DND-41 (cell line): Measurements from ENCODE around the gene GDPD4.

Source experiments
- ATAC-seq: fragments of 200-7000 bp; cut with Tn5 transposase; 3 replicates; pipeline ENCODE4 v1.9.1; 2021; ENCODE audit warnings: low read depth; ENCODE audit not compliant: insufficient read depth
- DNase-seq: peaks from one replicate; pipeline ENCODE4 v3.0.0-alpha.2; 2020
- H2AFZ ChIP-seq: 2 replicates; pipeline ENCODE4 v1.6.0; 2012; ENCODE audit warnings: low read depth, low read length
- H3K27ac ChIP-seq: 2 replicates; pipeline ENCODE4 v1.5.1; 2012; ENCODE audit warnings: low read length, inconsistent platforms
- H3K27me3 ChIP-seq: fragments of 200-600 bp; sonication (generic); 2 replicates; pipeline ENCODE4 v1.6.0; 2012; ENCODE audit warnings: low read length, mild to moderate bottlenecking, inconsistent platforms; ENCODE audit not compliant: insufficient read depth, poor library complexity
- H3K36me3 ChIP-seq: 2 replicates; pipeline ENCODE4 v1.5.1; 2012; ENCODE audit warnings: low read length, inconsistent platforms; ENCODE audit not compliant: insufficient read depth
- H3K4me1 ChIP-seq: 2 replicates; pipeline ENCODE4 v1.5.1; 2012; ENCODE audit warnings: mild to moderate bottlenecking, low read length; ENCODE audit not compliant: insufficient read depth
- H3K4me2 ChIP-seq: 2 replicates; pipeline ENCODE4 v1.6.0; 2012; ENCODE audit warnings: mild to moderate bottlenecking, moderate library complexity, low read length, inconsistent platforms; ENCODE audit not compliant: insufficient read depth
- H3K4me3 ChIP-seq, 2 experiments: fragments of 200-600 bp in 1 of 2; shearing (Covaris generic) in 1 of 2; 2 replicates each; pipeline ENCODE4 v1.5.1; 2012 to 2016; ENCODE audit warnings: inconsistent platforms in 2 of 2, low read length in 2 of 2, mild to moderate bottlenecking in 2 of 2, low read depth in 1 of 2, moderate library complexity in 1 of 2
- H3K79me2 ChIP-seq: 2 replicates; pipeline ENCODE4 v1.6.0; 2012; ENCODE audit warnings: low read length, inconsistent platforms; ENCODE audit not compliant: insufficient read depth
- H3K9ac ChIP-seq: 2 replicates; pipeline ENCODE4 v1.6.0; 2012; ENCODE audit warnings: low read depth, mild to moderate bottlenecking, inconsistent platforms, low read length, moderate library complexity
- H3K9me3 ChIP-seq: 2 replicates; pipeline ENCODE4 v1.5.1; 2012; ENCODE audit warnings: low read length, moderate library complexity, mild to moderate bottlenecking, inconsistent platforms; ENCODE audit not compliant: insufficient read depth, severe bottlenecking
- H4K20me1 ChIP-seq: 2 replicates; pipeline ENCODE4 v1.6.0; 2012; ENCODE audit warnings: low read length; ENCODE audit not compliant: insufficient read depth
- CTCF ChIP-seq: IDR thresholded peaks from 2 replicates; pipeline ENCODE4 v1.5.1; 2012; ENCODE audit warnings: borderline replicate concordance, low read length, moderate library complexity, mild to moderate bottlenecking; ENCODE audit not compliant: poor library complexity, severe bottlenecking; ENCODE audit errors: extremely low read depth
- EZH2 ChIP-seq: IDR thresholded peaks from 3 replicates; pipeline ENCODE4 v1.6.1; 2012; ENCODE audit warnings: borderline replicate concordance, low read depth, mild to moderate bottlenecking, moderate library complexity, low read length, inconsistent platforms; ENCODE audit not compliant: severe bottlenecking

GDPD4 gene

GRCh38 chr11:77205467-77206263 is 95.8 kb downstream of the GDPD4 start:
- H3K4me2 ChIP-seq: no peak overlapping the region
- no peaks in the 10 kb centered on the region for H4K20me1 ChIP-seq
- ATAC-seq: no peak
- no peaks in the 10 kb centered on the region for H3K79me2 ChIP-seq
- H3K9ac ChIP-seq: no peak overlapping the region
- no peak overlapping the region for H3K27ac ChIP-seq
- H3K9me3 ChIP-seq: no peaks in the 10 kb centered on the region
- no peak overlapping the region for H2AFZ ChIP-seq
- H3K4me1 ChIP-seq: no peaks in the 10 kb centered on the region
- no peak overlapping the region for H3K4me3 ChIP-seq
- TF ChIP-seq EZH2 (no peak), CTCF (no peak)
- DNase-seq: no peak
- no peaks in the 10 kb centered on the region for H3K36me3 ChIP-seq
- no peaks in the 10 kb centered on the region for H3K27me3 ChIP-seq

- DNase-seq: no peak
- H3K4me3 ChIP-seq: no peak overlapping the region
- TF ChIP-seq CTCF: no peak
- no peak for TF ChIP-seq EZH2
Measured at GRCh38 chr11:77204754-77205466, 96.6 kb downstream of the GDPD4 start.

GRCh38 chr11:77203901-77204753 is 97.4 kb downstream of the GDPD4 start:
- DNase-seq: no peak
- no peak overlapping the region for H3K4me3 ChIP-seq
- H2AFZ ChIP-seq: no peak overlapping the region
- H3K9me3 ChIP-seq: no peaks in the 10 kb centered on the region
- no peak for ATAC-seq
- no peaks in the 10 kb centered on the region for H3K36me3 ChIP-seq
- H3K27me3 ChIP-seq: no peaks in the 10 kb centered on the region
- H4K20me1 ChIP-seq: no peaks in the 10 kb centered on the region
- TF ChIP-seq EZH2: no peak
- no peak for TF ChIP-seq CTCF
- H3K4me2 ChIP-seq: no peak overlapping the region
- H3K9ac ChIP-seq: no peak overlapping the region
- H3K27ac ChIP-seq: no peak overlapping the region
- H3K4me1 ChIP-seq: no peaks in the 10 kb centered on the region
- no peaks in the 10 kb centered on the region for H3K79me2 ChIP-seq

More at GRCh38 chr11:77204754-77205466, 96.6 kb downstream of the GDPD4 start:
- ATAC-seq: no peak
- H4K20me1 ChIP-seq: no peaks in the 10 kb centered on the region
- no peaks in the 10 kb centered on the region for H3K36me3 ChIP-seq
- no peak overlapping the region for H2AFZ ChIP-seq
- no peaks in the 10 kb centered on the region for H3K9me3 ChIP-seq
- no peak overlapping the region for H3K9ac ChIP-seq
- H3K4me2 ChIP-seq: no peak overlapping the region
- no peaks in the 10 kb centered on the region for H3K27me3 ChIP-seq
- no peaks in the 10 kb centered on the region for H3K4me1 ChIP-seq
- H3K27ac ChIP-seq: no peak overlapping the region
- no peaks in the 10 kb centered on the region for H3K79me2 ChIP-seq
